Eye (tissue), 1 donor: Measurements from ENCODE around the gene RIF1.

Experiments
- DNase-seq: peaks from one replicate; pipeline ENCODE4 v3.0.0-alpha.2; 2015

Gene RIF1, protein sequence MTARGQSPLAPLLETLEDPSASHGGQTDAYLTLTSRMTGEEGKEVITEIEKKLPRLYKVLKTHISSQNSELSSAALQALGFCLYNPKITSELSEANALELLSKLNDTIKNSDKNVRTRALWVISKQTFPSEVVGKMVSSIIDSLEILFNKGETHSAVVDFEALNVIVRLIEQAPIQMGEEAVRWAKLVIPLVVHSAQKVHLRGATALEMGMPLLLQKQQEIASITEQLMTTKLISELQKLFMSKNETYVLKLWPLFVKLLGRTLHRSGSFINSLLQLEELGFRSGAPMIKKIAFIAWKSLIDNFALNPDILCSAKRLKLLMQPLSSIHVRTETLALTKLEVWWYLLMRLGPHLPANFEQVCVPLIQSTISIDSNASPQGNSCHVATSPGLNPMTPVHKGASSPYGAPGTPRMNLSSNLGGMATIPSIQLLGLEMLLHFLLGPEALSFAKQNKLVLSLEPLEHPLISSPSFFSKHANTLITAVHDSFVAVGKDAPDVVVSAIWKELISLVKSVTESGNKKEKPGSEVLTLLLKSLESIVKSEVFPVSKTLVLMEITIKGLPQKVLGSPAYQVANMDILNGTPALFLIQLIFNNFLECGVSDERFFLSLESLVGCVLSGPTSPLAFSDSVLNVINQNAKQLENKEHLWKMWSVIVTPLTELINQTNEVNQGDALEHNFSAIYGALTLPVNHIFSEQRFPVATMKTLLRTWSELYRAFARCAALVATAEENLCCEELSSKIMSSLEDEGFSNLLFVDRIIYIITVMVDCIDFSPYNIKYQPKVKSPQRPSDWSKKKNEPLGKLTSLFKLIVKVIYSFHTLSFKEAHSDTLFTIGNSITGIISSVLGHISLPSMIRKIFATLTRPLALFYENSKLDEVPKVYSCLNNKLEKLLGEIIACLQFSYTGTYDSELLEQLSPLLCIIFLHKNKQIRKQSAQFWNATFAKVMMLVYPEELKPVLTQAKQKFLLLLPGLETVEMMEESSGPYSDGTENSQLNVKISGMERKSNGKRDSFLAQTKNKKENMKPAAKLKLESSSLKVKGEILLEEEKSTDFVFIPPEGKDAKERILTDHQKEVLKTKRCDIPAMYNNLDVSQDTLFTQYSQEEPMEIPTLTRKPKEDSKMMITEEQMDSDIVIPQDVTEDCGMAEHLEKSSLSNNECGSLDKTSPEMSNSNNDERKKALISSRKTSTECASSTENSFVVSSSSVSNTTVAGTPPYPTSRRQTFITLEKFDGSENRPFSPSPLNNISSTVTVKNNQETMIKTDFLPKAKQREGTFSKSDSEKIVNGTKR (N-terminal part only)

DNA sequence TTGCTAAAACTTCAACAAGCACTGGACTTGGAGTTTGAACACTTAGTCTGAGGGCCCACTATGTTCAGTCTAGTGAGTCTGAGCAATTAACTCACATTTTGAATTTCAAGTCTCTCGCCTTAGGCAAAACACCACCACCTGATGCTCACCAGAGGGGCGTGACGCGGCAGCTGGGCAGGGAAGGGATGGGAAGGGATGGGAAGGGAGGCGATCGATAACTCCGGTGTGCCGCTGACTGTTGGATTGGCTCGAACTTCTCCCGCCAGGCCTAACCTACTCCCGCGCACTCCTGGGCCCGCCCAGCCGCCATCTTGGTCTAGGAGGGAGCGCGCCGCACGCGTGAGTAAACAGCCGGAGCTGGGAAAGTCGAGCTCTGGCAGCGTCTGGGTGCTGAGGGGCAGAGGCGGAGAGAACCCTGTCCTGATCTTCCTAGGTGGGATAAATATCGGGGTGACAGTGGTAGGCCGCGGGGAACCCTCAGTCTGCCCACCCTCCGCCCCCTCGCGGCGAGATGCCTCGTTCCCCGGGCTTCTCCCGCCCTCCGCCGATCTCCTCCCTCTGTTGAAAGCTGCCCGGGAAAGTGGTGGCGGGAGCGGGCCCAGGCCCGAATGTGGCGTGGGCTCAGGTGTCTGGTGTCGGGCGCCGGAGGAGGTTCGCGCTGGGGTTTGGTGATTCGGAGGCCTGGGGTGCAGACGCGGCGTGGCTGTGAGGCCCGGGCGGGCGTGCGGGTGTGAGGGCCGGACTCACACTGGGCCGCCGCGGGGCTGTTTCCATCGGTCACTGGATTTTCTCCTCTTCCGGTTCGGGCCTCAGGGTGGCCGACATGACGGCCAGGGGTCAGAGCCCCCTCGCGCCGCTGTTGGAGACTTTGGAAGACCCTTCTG lies at the start of gene RIF1:
Gene RIF1, plus strand, starts transcription at position 302 of the 884 bp plus-strand sequence. Its CDS starts 522 bp downstream, at position 824.
- DNase-seq: peak; percentile 97

DNA sequence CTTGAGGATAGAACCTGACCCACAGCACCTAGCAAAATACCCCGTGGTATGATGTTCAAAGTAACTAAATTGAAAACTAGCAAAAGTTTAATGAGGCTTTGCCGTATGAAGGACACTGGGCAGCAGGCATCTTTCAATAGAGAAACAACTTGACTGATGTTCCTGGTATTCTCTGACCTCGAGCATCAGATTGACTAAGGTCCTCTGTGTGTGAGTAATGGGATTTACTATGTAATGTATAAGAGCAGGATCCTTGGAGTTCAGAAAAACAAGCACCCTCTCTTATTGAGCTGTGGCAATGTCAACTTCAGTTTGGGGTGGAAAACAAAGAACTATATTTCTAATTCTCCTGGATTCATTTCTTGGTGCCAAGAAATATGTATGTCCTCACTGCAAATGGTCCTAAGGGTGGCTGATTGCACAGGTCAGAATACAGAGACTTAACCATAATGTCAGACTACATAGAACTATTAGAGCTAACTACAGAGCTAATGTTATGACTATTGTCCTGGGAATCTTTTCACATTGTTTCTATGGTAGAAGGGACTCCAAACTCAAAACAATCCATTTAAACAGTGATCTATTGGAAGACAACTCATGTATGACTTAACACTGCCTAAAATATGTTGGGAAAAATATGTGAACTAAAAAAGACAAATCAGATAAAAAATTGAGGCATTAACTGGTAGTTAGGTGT lies 47.9 kb upstream of the RIF1 start:
- no peak for DNase-seq

DNA sequence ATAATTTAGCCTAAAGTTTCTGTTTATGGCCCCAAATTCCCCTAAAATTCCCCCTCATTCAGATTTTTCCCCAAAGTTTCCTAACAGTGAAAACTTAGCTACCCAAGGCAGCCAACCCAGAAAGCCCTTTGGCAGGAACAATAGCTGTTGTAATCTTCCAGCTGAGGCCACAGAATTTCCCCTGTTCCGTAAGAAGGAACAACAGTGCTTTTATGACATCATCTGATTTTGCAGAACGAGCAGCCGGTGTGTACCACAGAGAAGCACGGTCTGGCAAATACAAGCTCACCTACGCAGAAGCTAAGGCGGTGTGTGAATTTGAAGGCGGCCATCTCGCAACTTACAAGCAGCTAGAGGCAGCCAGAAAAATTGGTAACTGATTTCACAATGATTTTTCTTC lies 46.0 kb upstream of the RIF1 start:
- DNase-seq: no peak

DNA sequence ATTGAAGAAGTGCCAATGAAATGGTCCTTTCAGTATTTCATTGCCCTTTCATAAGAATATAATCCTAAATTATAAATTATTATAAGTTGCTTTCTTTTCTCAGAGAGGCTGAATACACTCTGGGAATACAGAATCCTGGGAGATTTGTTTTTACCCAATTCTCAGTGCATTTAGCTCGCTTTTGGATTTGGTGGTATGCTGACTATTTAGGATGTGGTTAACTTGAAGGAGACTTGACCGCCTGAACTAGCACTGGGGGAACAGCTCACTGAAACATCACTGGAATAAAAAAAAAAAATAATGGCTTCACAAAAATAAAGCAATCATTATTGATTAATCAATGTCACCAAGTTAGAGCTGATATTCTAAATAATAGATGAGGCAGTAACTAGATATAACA lies 42.1 kb upstream of the RIF1 start:
- no peak for DNase-seq

DNA sequence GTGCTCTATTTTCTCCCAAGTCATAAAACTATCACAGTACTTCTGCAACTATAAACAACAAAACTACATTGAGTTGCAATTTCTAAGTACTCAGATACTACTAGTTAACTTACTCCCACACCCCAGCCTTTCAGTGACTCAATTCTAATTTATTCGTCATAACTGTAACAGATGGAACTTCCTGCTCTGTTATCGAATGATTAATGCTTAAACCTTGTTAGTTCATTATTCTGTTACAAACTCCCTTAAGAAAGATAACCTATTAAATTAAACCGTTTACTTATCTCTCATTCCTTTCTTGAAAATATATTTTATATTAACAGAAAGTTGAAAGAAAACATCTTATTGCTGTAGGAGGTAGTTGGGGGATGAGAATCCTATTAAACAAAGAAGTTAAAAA lies 35.3 kb upstream of the RIF1 start:
- no peak for DNase-seq

DNA sequence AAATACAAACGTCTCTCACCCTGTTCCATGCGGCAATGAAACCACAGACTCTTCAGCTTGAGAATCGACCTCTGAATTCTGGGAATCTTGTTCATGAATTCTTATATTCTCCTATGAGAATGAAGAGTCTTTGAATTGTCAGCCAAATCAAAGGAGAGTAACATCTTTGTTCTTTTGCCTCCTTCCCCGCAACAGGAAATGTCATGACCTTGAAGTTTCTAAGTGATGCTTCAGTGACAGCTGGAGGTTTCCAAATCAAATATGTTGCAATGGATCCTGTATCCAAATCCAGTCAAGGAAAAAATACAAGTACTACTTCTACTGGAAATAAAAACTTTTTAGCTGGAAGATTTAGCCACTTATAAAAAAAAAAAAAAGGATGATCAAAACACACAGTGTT lies 30.5 kb upstream of the RIF1 start:
- DNase-seq: no peak

DNA sequence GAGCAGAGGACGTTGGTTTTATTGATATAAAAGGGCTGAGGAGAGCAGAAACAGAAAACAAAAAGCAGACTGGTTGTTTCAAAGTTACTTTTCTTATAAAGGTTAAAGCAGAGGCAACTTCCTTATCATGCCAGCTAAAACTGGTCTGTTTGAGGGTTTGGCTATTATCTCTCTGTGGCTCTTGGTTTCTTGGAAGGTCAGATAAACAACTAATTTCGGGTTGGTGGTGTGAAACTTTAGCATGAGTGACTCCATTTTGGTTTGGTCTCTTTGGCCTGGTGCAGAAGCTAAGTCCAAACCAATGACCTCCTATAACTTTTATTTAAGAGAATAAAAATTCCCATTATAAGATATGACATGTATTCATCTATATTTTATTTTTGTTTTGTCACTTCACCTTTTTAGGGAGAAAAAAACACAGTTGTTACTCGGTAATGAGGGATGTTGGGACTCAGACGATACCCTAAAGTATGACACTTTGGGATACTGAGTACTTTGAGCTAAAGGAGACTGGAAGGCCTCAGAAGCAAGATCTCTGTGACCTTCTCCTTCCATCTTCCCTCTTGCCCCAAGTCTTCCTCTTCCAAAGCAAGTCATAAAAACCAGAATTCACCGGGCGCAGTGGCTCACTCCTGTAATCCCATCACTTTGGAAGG lies 29.0 kb upstream of the RIF1 start:
- DNase-seq: no peak

DNA sequence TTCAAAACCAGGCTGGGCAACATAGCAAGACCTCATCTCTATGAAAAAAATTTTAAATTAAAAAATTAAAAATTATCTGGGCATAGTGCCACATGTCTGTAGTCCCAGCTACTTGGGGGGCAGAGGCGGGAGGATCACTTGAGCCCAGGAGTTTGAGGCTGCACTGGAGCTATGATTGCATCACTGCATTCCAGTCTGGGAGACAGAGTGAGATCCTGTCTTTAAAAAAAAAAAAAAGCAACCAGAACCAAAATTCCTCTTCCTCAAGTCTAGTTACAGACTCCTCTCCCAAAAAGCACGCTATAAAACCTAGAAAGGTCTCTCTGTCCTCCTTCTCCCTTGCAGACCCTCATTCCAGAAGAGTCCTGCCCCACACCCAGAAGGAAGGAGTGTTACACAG lies 28.4 kb upstream of the RIF1 start:
- DNase-seq: no peak

DNA sequence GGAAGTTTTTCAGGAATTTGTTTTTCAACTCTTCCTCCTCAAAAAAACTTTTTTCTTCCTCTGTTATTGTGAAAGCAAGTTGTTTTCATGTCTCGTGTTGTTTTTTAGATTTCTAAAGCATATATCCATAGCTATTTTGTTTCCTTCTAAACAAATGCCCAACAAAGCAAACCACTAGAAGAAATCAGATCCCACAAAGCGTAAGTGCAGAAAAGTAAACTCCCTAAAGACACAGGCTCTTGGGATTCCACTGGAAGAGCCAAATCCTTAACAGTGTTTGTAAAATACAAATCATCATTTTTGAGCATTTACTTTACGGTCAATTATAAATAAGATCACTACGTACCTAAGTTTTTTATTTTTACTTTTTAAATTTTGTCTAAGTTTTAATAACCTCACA lies 21.7 kb upstream of the RIF1 start:
- no peak for DNase-seq

DNA sequence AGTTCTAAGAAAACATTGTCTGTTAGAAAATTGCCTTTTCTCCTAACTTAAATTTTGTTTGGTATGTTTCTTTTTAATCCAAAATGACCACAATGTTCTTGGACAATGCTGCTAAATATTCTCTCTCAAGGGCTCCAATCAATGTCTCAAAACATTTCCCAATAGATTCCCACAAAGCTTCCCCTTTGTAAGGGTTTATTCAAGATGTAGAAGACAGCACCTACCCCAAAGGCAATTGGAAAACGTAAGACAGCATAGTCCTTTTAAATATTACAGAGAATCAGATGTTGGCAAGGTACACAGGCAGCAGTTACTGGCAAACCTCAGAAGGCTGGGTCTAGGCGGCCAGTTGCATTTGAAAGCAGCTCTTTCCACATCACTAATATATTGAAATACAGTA lies 18.3 kb upstream of the RIF1 start:
- DNase-seq: no peak

DNA sequence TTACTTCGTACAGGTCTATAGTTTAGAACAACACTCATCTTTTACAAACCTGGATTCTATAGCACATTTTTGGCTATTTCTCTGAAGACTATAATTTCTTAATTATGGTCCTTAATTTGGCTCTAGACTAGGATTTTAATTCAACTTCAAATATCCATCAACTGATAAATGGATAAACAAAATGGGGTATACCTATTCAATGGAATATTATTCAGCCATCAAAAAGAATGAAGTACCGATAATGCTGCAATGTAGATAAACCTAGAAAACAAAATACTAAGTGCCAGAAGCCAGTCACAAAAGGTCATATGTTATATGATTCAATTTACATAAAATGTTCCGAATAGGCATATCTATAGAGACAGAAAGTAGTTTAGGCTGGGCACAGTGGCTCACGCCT lies 15.2 kb upstream of the RIF1 start:
- DNase-seq: no peak

DNA sequence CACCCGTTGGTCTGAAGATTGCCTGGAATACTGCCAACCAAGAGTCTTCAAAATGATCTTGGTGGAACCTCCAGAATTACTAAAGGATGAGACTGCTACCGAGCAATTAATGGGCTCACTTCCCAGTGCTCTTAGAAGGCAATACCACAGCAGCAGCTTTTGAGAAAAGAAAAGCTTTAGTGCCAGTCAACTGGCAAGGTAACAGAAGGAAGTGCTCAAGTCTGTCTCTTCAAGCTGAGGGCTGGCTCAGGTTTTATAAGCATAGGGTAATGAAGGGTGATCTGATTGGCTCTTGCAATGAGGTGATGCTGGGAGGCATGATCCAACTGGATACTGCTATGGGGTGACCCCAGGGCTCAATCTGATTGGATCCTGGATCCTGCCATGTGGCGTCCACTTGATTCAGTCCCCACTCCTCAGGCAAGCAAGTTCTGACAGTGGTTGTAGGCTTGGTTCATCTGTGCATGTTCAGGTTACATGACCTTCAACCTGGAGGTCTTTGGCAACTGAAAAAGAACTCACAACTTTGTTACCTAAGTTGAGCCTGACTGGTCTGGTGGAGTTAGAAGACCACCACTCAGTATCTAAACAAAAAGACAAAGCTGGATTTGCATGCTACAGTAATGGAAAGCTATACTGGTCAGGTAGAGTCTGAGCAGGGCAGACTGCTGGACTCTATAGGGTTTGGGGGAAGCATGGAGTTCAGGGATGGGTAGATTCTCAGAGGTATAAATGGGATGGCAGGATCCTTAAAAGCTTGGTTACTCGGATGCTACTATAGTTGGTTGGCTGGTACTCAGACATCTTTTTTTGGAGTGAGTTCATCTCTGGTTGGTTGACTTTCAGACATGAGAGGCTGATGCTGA lies 14.0 kb upstream of the RIF1 start:
- DNase-seq: no peak

DNA sequence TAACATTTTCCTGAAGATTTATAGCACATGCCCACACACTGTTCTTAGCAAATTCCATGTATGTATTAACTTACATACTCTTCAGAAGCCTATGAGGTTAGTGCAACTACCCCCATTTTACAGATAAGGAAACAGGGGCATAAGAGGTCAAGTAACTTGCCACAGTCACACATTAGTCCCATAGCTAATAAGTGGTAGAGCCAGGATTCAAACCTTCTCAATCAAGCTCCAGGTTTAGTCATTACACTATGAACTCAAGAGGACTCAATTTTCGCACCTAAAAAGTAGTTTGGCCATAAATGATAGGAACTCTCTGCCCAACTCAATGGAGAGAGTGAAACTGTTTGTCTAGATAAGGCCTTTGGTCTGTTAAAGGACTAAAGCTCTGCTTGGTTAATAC lies 9.7 kb upstream of the RIF1 start:
- DNase-seq: no peak

DNA sequence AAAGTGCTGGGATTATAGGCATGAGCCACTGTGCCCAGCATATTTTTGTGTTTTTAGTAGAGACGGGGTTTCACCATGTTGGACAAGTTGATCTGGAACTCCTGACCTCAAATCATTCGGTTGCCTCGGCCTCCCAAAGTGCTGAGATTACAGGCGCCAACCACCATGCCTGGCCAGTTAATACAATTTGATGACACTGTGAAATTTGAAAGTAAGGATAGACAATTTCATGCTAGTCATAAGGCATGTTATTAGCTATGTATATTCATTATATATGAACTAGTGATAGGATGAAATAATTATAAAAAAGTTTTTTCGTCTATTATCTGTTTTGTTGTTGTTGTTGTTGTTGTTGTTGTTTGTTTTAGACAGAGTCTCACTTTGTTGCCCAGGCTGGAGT lies 8.6 kb upstream of the RIF1 start:
- DNase-seq: no peak

DNA sequence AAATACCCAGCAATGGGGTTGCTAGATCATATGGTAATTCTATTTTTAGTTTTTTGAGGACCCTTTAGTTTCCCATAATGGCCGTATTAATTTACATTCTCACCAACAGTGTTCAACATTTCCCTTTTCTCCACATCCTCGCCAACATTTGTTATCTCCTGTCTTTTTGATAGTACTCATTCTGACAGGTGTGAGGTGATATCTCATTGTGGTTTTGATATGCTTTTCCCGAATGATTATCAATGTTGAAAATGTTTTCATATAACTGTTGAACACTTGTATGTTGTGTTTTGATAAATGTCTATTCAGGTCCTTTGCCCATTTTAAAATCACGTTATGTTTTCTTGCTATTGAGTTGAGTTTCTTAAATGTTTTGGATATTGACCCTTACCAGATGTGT lies 5.8 kb upstream of the RIF1 start:
- DNase-seq: no peak

DNA sequence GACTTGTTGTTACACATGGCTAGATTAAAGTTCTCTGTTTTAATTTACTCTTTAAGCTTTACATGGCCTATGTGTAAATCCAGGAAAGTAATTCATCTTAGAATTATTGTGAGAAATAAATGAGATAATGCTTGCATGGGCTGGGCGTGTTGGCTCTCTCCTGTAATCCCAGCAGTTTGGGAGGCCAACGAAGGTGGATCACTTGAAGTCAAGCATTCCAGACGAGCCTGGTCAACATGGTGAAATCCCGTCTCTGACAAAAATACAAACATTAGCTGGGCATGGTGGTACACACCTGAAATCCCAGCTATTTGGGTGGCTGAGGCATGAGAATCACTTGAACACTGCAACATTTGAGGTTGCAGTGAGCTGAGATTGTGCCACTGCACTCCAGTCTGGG lies 4.3 kb upstream of the RIF1 start:
- no peak for DNase-seq

DNA sequence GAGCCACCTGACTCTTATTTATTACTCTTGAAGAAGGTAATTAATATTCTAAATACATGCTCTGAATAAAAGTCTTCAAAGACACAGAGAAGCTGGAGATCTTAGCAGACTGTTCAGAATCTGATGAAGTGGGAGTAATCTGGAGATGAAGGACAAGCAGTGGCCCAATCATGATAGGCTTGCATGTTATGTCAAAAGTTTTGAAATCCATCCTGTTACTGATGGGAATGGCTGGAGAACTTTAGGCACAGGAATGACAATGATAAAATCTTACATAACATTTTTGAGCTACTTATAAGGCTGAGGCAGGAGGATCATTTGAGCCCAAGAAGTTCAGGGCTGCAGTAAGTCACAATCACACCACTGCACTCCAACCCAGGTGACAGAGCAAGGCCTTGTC lies 2.4 kb upstream of the RIF1 start:
- DNase-seq: no peak

DNA sequence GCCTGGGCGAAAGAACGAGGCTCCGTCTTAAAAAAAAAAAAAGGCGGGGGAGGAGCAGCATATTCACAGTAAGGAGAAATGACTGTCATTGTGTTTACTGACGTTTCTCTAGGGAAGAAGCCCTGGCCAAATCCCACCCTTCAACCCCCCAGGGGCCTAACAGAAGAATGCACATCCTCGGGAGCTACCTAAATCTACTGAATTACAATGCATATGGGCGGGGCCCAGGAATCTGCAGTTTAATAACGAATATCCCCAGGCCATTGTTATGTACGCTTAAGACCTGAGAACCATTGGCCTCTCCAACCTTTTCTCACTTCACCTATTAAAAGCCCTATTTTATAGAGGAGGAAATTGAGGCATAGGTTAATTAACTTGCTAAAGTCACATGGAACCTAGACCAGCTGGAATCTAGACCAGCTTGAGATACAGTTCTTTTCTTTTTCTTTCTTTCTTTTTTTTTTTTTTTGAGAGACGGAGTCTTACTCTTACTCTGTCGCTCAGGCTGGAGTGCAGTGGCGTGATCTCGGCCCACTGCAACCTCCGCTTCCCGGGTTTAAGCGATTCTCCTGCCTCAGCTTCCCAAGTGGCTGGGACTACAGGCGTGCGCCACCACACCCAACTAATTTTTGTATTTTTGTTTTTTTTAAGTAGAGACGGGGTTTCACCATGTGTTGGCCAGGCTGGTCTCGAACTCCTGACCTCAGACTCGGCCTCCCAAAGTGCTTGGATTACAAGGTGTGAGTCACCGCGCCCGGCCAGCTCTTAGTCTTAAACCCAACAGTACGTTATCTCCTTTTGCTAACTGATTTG lies 708 bp upstream of the RIF1 start:
- no peak for DNase-seq

DNA sequence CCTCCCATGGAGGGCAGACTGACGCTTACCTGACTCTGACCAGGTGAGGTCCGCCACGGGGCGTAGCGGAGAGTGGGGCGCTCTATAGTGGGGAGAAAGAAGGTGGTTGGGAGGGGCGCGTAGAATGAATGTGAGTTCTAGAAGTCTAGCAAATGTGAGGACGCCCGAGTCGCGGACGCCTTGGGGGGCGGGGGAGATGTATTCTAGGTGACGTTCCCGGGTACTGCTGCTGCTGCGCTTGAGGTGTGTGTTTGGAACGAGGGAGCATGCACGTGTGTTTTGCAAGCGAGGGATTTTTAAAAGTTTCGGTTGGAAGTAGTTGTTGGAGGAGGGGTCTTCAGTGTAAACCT lies 758 bp downstream of the RIF1 start:
- no peak for DNase-seq
